Gastroesophageal sphincter (tissue), 3 donors: ENCODE results near the gene TLR10.

Experiments
- EP300 ChIP-seq: sonication (generic); formaldehyde crosslinking; IDR thresholded peaks from one replicate; pipeline ENCODE4 v1.6.1; 2017; ENCODE audit warnings: antibody characterized with exemption, mild to moderate bottlenecking
- POLR2A ChIP-seq, 2 donors: fragments of 450-650 bp; IDR thresholded peaks; one replicate each; pipeline ENCODE4 v1.6.1; 2017; ENCODE audit warnings: antibody characterized with exemption in 2 of 2, mild to moderate bottlenecking in 2 of 2, moderate library complexity in 1 of 2
- POLR2AphosphoS5 ChIP-seq: sonication (generic); formaldehyde crosslinking; IDR thresholded peaks from one replicate; pipeline ENCODE4 v1.6.1; 2017; ENCODE audit warnings: antibody characterized with exemption
- TF ChIP-seq, protein P1 (sequence below), 4 experiments: fragments of 200-600 bp in 2 of 4; fragments of 450-650 bp in 2 of 4; sonication (generic) in 1 of 4; IDR thresholded peaks; one replicate each; pipeline ENCODE4 v1.5.1; 2017 to 2019; ENCODE audit warnings: antibody characterized with exemption in 4 of 4, mild to moderate bottlenecking in 2 of 4, moderate library complexity in 2 of 4

DNA sequence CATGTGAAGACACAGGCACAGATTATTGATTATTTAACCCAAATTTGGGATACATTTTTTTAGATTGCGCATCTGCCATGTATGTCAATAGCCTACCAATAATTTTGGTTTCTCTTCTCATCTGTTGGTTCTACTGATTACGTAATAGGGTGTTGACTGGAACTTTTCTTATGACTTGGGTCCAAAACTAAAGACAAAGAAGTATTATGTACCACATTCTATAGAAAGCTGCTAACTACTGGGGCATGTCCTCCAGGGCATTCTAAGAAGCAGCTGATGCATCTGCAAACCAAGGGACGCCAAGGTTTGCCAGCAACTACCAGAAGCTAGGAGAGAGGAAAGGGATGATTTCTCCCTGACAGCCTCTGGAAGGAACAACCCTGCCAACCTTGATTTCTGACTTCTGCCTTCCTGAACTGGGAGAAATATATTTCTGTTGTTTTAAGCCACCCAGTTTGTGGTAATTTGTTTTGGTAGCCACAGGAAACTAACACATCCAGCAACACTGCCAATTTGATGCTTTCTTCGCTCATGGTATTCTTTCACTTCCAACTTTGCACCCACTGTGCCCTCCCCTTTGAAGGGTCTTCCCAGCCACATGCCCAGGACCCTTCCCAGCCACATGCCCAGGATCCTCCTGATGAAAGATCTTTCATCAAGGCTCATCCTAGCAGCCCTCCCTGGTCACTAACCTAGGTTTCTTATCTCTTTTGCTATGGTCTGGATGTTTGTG, 37.7 kb upstream of the TLR10 start:
- no peak for TF ChIP-seq POLR2A (IDR thresholded peaks at IDR 0.05)
- TF ChIP-seq, protein P1, sequence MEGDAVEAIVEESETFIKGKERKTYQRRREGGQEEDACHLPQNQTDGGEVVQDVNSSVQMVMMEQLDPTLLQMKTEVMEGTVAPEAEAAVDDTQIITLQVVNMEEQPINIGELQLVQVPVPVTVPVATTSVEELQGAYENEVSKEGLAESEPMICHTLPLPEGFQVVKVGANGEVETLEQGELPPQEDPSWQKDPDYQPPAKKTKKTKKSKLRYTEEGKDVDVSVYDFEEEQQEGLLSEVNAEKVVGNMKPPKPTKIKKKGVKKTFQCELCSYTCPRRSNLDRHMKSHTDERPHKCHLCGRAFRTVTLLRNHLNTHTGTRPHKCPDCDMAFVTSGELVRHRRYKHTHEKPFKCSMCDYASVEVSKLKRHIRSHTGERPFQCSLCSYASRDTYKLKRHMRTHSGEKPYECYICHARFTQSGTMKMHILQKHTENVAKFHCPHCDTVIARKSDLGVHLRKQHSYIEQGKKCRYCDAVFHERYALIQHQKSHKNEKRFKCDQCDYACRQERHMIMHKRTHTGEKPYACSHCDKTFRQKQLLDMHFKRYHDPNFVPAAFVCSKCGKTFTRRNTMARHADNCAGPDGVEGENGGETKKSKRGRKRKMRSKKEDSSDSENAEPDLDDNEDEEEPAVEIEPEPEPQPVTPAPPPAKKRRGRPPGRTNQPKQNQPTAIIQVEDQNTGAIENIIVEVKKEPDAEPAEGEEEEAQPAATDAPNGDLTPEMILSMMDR (IDR thresholded peaks at IDR 0.05) = no peak
- no peak for TF ChIP-seq POLR2AphosphoS5
- TF ChIP-seq EP300 = no peak
